A673 (cell line): Measurements from ENCODE around the gene LILRA2. TPM values are rescaled to one million over a fixed set of nuclear protein-coding genes. Genes with fewer than 3 reads are reported as not detected.
"Not testable (repeated sequence)": the region's sequence is repeated elsewhere in the genome, so short reads cannot be mapped to it uniquely, and the experiment has no call there.

ENCODE experiments used
- BruUV-seq: library from RNA; stranded (reverse); fragments of 400-500 nt; replicated peaks from 2 replicates; lab custom pipeline; 2021; lab: Mats Ljungman, UMichigan
- CTCF ChIA-PET: fragments of 300-600 bp; sonication (Branson Sonifier 250); formaldehyde crosslinking; loops from one replicate; lab custom pipeline; 2022; ENCODE audit warnings: antibody characterized with exemption; lab: Charles Lee
- POLR2A ChIA-PET: fragments of 300-600 bp; sonication (Branson Sonifier 250); formaldehyde crosslinking; loops from one replicate; lab custom pipeline; 2022; ENCODE audit warnings: antibody characterized with exemption; ENCODE audit not compliant: low non-redundant PET; lab: Charles Lee
- DNase-seq: peaks from one replicate; pipeline ENCODE4 v3.0.0-alpha.2; 2015; ENCODE audit warnings: low spot score
- H3K27ac ChIP-seq: fragments of 200-600 bp; sonication (generic); 2 replicates; pipeline ENCODE4 v1.5.1; 2016; ENCODE audit warnings: mixed run types, low read depth, mild to moderate bottlenecking, mixed read lengths, antibody characterized with exemption, low read length; ENCODE audit not compliant: poor library complexity, severe bottlenecking
- H3K27me3 ChIP-seq: fragments of 200-600 bp; sonication (generic); replicated peaks from 2 replicates; pipeline ENCODE4 v1.6.1; 2017; ENCODE audit warnings: mixed run types, low read depth, mild to moderate bottlenecking, mixed read lengths, antibody characterized with exemption, low read length; ENCODE audit not compliant: insufficient read depth, poor library complexity
- H3K36me3 ChIP-seq: fragments of 200-600 bp; sonication (generic); 2 replicates; pipeline ENCODE4 v1.6.1; 2016; ENCODE audit warnings: mixed run types, mild to moderate bottlenecking, mixed read lengths, antibody characterized with exemption, low read length; ENCODE audit not compliant: insufficient read depth, poor library complexity, severe bottlenecking
- H3K4me1 ChIP-seq: fragments of 200-600 bp; sonication (generic); 2 replicates; pipeline ENCODE4 v1.6.1; 2017; ENCODE audit warnings: mixed run types, mild to moderate bottlenecking, mixed read lengths, antibody characterized with exemption, low read length; ENCODE audit not compliant: insufficient read depth, poor library complexity, severe bottlenecking
- H3K4me3 ChIP-seq: fragments of 200-600 bp; sonication (generic); 2 replicates; pipeline ENCODE4 v1.5.1; 2016; ENCODE audit warnings: low read depth, mixed run types, mild to moderate bottlenecking, mixed read lengths, low read length; ENCODE audit not compliant: poor library complexity, severe bottlenecking
- H3K9me3 ChIP-seq: fragments of 200-600 bp; sonication (generic); 2 replicates; pipeline ENCODE4 v1.6.1; 2016; ENCODE audit warnings: mixed run types, low read depth, mild to moderate bottlenecking, mixed read lengths, antibody characterized with exemption, low read length; ENCODE audit not compliant: poor library complexity, severe bottlenecking
- CTCF ChIP-seq: fragments of 300-800, 200-600 bp; sonication (generic); conservative IDR thresholded peaks from 2 replicates; pipeline ENCODE4 v1.5.1; 2017; ENCODE audit warnings: low read depth, mild to moderate bottlenecking, antibody characterized with exemption, low read length, moderate library complexity, mixed read lengths
- EZH2 ChIP-seq: fragments of 200-600 bp; sonication (generic); IDR thresholded peaks from 2 replicates; pipeline ENCODE4 v1.6.1; 2017; ENCODE audit warnings: borderline replicate concordance, low read depth, mild to moderate bottlenecking, mixed read lengths, antibody characterized with exemption, low read length; ENCODE audit not compliant: poor library complexity, severe bottlenecking
- intact Hi-C: fragments of 100-400 bp; cut with micrococcal nuclease; formaldehyde crosslinking; loops from one replicate; pipeline ENCODE4 v1.10.0; 2022; ENCODE audit not compliant: unreplicated experiment
- total RNA-seq: library from RNA; stranded (reverse); gene quantifications from 2 replicates; pipeline ENCODE4 v1.2.3, GENCODE V29; 2021

Gene LILRA2
- total RNA-seq, 1 experiment from 2014 or later = not detected

- no peak overlapping the region for H3K4me3 ChIP-seq
- no peaks in the 10 kb centered on the region for H3K9me3 ChIP-seq
- TF ChIP-seq EZH2 = no peak
- TF ChIP-seq CTCF = no peak
- H3K36me3 ChIP-seq = no peaks in the 10 kb centered on the region
- ChIA-PET POLR2A (no interaction called here), CTCF (no interaction called here)
- H3K27ac ChIP-seq = no peak overlapping the region
- BruUV-seq = no TSS peak
- intact Hi-C loops = no loop called here
- H3K4me1 ChIP-seq = no peaks in the 10 kb centered on the region
- peaks cover 39% of the 10 kb centered on the region for H3K27me3 ChIP-seq
- DNase-seq = no peak
Measured at GRCh38 chr19:54572696-54573311, 786 bp upstream of the LILRA2 start.

- ChIA-PET POLR2A (no interaction called here), CTCF (no interaction called here)
- H3K4me3 ChIP-seq = no peak overlapping the region
- TF ChIP-seq EZH2 (no peak), CTCF (no peak)
- BruUV-seq = no TSS peak
- H3K9me3 ChIP-seq = no peaks in the 10 kb centered on the region
- H3K4me1 ChIP-seq = no peaks in the 10 kb centered on the region
- H3K27me3 ChIP-seq = peaks cover 26% of the 10 kb centered on the region
- intact Hi-C loops = no loop called here
- H3K27ac ChIP-seq = no peak overlapping the region
- H3K36me3 ChIP-seq = no peaks in the 10 kb centered on the region
- no peak for DNase-seq
Measured at GRCh38 chr19:54574051-54574450, 461 bp downstream of the LILRA2 start.

GRCh38 chr19:54574527-54575056, 1.0 kb downstream of the LILRA2 start:
- TF ChIP-seq CTCF = no peak
- Histone ChIP-seq H3K27me3 (peaks cover 21% of the 10 kb centered on the region), H3K4me1 (no peaks in the 10 kb centered on the region), H3K4me3 (no peak overlapping the region), H3K9me3 (no peaks in the 10 kb centered on the region), H3K27ac (no peak overlapping the region), H3K36me3 (no peaks in the 10 kb centered on the region)
- POLR2A ChIA-PET = no interaction called here
- DNase-seq = no peak
- BruUV-seq = no TSS peak
- intact Hi-C loops = loop anchor here (5.0 kb wide), 1 partner anchor 277 kb away; no protein-coding TSS in a partner anchor
- CTCF ChIA-PET = no interaction called here

- H3K4me3 ChIP-seq, DNase-seq, POLR2A ChIA-PET, H3K27ac ChIP-seq, BruUV-seq, H3K4me1 ChIP-seq, H3K36me3 ChIP-seq, CTCF ChIA-PET, H3K9me3 ChIP-seq: not testable (repeated sequence)
- H3K27me3 ChIP-seq = peaks cover 15% of the 10 kb centered on the region
- intact Hi-C loops = loop anchor here (5.0 kb wide), 1 partner anchor 278 kb away; no protein-coding TSS in a partner anchor
Measured at GRCh38 chr19:54575205-54575604, 1.6 kb downstream of the LILRA2 start.
